ENCODE measurements around the gene EGFR. TPM values are rescaled to one million over a fixed set of nuclear protein-coding genes. Genes with fewer than 3 reads are reported as not detected.

EGFR gene
- total RNA-seq = 70.7 and 125 TPM in 2 replicates

GRCh38 chr7:55018361-55019190, at the start of gene EGFR:
EGFR (plus strand) TSS chr7:55019017; CDS start chr7:55019278, 261 bp downstream.

